Bone marrow (tissue), 2 donors: ENCODE results near the gene PSRC1.
A peak's percentile ranks its signal among the peaks of the same experiment; 100 is the strongest.

ENCODE experiments used
- DNase-seq, 2 donors: peaks; one replicate each; lab custom pipeline; 2025; lab: John Stamatoyannopoulos, UW

PSRC1 gene

GRCh38 chr1:109272021-109272799 is 10.7 kb downstream of the PSRC1 start:
- DNase-seq: no peak

DNA sequence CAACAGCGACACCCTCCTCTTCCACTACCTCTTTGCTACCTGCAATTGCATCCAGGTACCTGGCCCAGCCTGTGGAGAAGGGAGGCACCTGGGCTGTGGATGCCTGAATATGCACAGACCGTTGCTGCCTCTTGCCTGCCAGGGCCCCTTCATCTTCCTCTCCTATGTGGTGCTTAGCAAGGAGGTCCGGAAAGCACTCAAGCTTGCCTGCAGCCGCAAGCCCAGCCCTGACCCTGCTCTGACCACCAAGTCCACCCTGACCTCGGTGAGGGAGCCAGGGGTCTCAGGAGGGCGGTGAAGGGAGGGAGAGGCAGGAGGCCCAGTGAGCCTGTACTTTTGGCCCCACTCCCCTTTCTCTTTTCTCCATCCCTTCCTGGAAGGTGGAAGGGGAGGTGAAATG is 11.5 kb downstream of the PSRC1 start:
- no peak for DNase-seq

DNA sequence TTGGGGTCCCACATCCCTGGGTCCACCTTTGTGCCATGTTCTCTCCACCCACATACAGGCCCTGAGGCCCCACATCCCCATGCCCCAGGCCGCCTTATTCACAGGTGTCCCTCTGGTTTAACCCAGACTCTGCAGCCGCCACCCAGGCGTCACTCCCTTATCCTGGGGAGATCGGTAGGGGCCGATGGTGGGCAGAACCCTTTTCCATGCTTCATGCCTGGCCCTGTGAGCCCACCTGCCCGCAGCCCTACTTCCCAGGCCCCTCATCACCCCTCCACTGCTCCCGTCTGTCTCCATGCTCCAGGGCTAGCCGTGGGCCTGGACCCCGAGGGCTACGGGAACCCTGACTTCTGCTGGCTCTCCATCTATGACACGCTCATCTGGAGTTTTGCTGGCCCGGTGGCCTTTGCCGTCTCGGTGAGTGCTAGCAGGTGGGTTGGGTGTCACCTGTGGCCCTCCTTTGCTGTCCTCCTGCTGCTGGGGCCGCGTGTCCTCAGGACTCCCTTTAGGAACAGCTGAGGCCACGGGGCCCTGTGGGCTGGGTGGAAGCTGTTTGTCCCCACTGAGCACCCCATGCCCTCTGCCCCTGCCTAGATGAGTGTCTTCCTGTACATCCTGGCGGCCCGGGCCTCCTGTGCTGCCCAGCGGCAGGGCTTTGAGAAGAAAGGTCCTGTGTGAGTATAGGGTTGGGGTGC is 12.2 kb downstream of the PSRC1 start:
- no peak for DNase-seq

- DNase-seq: no peak
Observed at GRCh38 chr1:109269981-109270622, 12.8 kb downstream of the PSRC1 start.

GRCh38 chr1:109269212-109269980 is 13.5 kb downstream of the PSRC1 start:
- no peak for DNase-seq

DNA sequence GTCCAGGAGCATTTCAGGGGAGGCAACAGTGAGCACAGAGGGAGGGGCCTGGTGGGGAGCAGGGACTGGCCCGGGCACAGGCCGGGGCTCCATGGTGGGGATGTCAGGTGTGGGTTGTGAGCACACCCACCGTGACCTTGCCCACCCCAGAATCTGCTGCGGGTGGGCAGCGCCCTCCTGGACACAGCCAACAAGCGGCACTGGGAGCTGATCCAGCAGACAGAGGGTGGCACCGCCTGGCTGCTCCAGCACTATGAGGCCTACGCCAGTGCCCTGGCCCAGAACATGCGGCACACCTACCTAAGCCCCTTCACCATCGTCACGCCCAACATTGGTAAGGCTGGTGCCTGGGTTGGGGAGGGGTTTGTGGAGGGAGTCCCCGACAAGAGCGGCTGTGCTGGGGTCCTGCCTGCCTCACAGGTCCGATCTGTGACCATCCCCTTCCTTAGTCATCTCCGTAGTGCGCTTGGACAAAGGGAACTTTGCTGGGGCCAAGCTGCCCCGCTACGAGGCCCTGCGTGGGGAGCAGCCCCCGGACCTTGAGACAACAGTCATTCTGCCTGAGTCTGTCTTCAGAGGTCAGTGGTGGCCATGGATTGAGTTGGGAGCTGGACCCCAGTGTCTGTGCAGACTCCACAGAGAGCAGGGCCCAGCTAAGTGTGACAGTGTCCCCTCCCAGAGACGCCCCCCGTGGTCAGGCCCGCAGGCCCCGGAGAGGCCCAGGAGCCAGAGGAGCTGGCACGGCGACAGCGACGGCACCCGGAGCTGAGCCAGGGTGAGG is 14.3 kb downstream of the PSRC1 start:
- no peak for DNase-seq

DNA sequence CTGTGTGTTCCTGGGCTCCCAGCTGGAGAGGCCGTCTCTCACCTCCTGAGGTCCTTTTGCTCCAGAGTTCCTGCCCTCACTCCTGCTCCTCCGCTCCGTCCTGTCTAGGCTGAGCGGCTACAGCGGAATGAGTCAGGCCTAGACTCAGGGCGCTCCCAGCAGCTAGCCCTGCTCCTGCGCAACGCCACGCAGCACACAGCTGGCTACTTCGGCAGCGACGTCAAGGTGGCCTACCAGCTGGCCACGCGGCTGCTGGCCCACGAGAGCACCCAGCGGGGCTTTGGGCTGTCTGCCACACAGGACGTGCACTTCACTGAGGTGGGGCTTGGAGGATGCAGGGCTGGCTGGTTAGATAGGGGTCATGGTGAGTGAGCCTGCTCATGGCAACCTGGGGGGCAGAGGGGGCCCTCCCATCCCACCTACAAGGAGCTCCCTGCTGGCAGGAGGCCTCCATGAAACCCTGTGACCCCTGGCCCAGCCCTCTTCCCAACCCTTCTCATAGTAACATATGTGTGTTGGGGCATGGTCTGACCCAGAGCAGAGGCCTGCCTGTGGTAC is 15.1 kb downstream of the PSRC1 start:
- no peak for DNase-seq

DNA sequence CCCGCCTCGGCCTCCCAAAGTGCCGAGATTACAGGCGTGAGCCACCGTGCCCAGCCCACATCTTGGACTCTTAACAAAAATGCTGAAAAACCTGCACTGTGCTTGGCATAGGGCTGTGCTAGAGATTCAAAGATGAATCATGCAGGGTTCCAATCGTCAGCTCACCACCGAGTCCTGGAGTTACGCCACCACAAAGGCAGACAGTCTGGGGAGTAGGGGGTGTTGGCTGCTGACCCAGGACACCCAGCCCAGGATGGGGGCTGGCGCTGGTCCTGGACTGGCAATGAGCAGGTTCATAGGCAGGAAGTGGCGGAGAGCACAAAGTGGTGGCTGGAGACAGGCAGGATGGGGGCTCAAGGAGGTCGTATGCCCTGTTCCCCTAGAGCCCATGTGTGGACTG is 16.0 kb downstream of the PSRC1 start:
- DNase-seq: no peak

- DNase-seq: no peak
Observed at GRCh38 chr1:109265741-109266330, 17.1 kb downstream of the PSRC1 start.

DNA sequence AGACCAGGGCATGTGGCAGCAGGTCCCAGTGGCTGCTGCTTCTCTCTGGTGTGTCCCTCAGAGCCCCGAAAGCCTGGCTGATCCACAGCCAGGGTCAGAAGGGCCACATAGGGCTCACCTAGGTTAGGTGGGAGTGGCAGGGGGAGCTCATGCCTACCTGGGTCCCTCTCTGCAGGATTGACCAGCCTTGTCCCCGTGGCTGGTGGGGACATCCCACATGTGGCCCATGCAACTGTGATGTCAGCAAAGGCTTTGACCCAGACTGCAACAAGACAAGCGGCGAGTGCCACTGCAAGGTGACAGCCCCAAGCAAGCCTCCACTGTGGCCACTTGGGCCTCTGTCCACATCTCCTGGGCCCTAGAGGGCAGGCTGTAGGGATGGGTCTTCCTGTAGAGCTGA is 17.9 kb downstream of the PSRC1 start:
- no peak for DNase-seq

GRCh38 chr1:109264379-109264755 is 18.6 kb downstream of the PSRC1 start:
- no peak for DNase-seq

DNA sequence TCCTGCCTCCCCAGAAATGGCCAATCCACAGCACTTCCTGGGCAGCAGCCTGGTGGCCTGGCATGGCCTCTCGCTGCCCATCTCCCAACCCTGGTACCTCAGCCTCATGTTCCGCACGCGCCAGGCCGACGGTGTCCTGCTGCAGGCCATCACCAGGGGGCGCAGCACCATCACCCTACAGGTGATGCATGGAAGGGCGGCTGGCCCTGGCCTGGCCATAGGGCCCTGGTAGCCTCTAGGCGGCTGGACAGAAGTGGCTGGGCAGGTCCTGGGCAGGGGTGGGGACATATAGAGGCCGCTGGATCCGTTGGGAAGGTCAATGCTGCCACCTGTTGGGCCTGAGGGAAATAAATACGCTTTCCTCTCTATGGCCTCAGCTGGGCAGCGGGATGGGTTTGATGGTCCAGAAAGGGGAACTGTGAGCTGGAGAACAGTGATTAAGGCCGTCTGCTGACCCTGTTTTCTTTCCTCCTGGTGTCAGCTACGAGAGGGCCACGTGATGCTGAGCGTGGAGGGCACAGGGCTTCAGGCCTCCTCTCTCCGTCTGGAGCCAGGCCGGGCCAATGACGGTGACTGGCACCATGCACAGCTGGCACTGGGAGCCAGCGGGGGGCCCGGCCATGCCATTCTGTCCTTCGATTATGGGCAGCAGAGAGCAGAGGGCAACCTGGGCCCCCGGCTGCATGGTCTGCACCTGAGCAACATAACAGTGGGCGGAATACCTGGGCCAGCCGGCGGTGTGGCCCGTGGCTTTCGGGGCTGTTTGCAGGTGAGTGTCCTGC is 19.2 kb downstream of the PSRC1 start:
- DNase-seq: peak; percentile 30 to 36

GRCh38 chr1:109263234-109263596 is 19.7 kb downstream of the PSRC1 start:
- no peak for DNase-seq

DNA sequence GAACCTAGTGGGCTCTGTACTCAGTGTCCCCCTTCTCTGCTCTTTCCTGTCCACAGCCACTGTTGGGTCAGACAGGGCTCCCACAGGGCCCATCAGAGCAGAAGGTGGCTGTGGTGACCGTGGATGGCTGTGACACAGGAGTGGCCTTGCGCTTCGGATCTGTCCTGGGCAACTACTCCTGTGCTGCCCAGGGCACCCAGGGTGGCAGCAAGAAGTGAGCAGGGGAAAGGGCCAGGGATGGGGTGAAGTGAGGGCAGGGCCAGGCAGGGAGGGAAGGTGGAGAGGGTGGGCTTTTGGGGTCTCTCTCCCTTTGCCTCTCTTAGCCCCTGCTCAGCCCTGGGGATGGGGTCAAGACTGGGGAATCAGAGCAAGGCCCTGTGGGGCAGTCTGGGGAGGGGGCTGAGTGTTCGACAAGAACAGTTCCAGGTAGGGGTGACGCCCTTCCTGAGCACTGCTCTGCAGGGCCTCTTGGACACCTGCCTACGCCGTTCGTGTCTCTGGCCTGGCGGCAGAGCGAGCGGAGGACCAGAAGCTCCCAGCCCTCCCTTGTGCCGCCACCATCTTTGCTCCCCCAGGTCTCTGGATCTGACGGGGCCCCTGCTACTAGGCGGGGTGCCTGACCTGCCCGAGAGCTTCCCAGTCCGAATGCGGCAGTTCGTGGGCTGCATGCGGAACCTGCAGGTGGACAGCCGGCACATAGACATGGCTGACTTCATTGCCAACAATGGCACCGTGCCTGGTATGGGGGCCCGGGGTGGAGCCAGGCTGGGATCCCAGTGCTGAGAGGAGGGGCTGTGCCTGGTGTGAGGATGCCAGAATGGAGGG is 20.5 kb downstream of the PSRC1 start:
- DNase-seq: no peak

DNA sequence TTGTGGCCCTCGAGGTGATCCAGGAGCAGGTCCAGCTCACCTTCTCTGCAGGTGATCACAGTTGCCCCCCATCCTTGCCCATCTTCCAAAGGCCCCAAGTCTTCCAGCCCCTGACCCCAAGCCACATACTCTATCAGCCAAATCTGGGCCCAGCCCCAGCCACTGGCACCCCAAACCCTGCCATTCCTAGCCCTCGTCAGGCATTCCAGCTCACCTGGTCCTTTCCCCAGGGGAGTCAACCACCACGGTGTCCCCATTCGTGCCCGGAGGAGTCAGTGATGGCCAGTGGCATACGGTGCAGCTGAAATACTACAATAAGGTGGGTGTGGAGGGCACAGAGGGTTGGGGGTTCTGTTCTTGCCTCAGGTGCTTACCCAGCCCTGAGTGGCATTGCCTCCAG is 21.4 kb downstream of the PSRC1 start:
- no peak for DNase-seq

GRCh38 chr1:109261006-109261405 is 21.9 kb downstream of the PSRC1 start:
- DNase-seq: no peak

GRCh38 chr1:109259674-109260557 is 23.0 kb downstream of the PSRC1 start:
- no peak for DNase-seq
